RWPE2 (cell line): ENCODE measurements around the gene RUBCN.

Experiments
- ATAC-seq: fragments of 200-7000 bp; cut with Tn5 transposase; 3 replicates; pipeline ENCODE4 v1.9.1; 2021; ENCODE audit warnings: low read depth
- DNase-seq: peaks from one replicate; pipeline ENCODE4 v3.0.0-alpha.2; 2020; ENCODE audit warnings: low spot score
- H3K27ac ChIP-seq: fragments of 450-650 bp; 2 replicates; pipeline ENCODE4 v1.5.1; 2017; ENCODE audit warnings: mild to moderate bottlenecking; ENCODE audit not compliant: poor library complexity, severe bottlenecking
- H3K27me3 ChIP-seq: fragments of 250-450 bp; sonication (Bioruptor Pico); 2 replicates; pipeline ENCODE4 v1.5.1; 2021; ENCODE audit warnings: mild to moderate bottlenecking, moderate library complexity; ENCODE audit not compliant: insufficient read depth, poor library complexity, severe bottlenecking
- H3K36me3 ChIP-seq: fragments of 250-450 bp; sonication (Bioruptor Pico); 2 replicates; pipeline ENCODE4 v1.5.1; 2020; ENCODE audit warnings: low read depth, mild to moderate bottlenecking, moderate library complexity
- H3K4me1 ChIP-seq: fragments of 250-450 bp; sonication (Bioruptor Pico); 2 replicates; pipeline ENCODE4 v1.5.1; 2021; ENCODE audit warnings: mild to moderate bottlenecking, moderate library complexity; ENCODE audit not compliant: insufficient read depth, poor library complexity, severe bottlenecking
- H3K4me3 ChIP-seq: fragments of 250-450 bp; sonication (Bioruptor Pico); 2 replicates; pipeline ENCODE4 v1.5.1; 2021; ENCODE audit warnings: mild to moderate bottlenecking, moderate library complexity; ENCODE audit not compliant: severe bottlenecking
- H3K9me3 ChIP-seq: fragments of 250-450 bp; sonication (Bioruptor Pico); 2 replicates; pipeline ENCODE4 v1.5.1; 2021; ENCODE audit warnings: mild to moderate bottlenecking, moderate library complexity; ENCODE audit not compliant: severe bottlenecking
- TF ChIP-seq, protein P1 (sequence below): fragments of 450-650 bp; IDR thresholded peaks from one replicate; pipeline ENCODE4 v1.5.1; 2017; ENCODE audit warnings: mild to moderate bottlenecking, moderate library complexity; ENCODE audit not compliant: poor library complexity, severe bottlenecking

RUBCN gene

DNA sequence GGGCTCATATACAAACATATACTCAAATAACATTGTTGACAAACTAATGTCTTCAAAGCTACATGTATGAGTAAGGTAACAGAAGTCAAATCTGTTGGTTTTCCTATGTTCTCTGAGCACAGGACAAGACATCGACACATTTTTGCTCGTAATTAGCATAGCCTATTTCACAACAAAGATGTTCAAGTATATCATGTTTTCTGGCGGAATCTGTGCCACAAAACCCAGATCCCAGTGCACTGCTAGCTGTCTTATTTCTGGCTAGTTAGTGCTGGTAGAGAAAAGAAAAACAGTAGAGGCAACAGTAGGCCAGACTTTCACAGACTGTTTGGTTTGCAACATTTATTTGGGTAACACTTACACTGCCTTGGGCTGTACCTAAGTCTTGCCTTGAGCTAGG lies 51.2 kb downstream of the RUBCN start:
- H3K4me1 ChIP-seq, result no peaks in the 10 kb centered on the region
- no peak overlapping the region for H3K27ac ChIP-seq
- TF ChIP-seq, protein P1, sequence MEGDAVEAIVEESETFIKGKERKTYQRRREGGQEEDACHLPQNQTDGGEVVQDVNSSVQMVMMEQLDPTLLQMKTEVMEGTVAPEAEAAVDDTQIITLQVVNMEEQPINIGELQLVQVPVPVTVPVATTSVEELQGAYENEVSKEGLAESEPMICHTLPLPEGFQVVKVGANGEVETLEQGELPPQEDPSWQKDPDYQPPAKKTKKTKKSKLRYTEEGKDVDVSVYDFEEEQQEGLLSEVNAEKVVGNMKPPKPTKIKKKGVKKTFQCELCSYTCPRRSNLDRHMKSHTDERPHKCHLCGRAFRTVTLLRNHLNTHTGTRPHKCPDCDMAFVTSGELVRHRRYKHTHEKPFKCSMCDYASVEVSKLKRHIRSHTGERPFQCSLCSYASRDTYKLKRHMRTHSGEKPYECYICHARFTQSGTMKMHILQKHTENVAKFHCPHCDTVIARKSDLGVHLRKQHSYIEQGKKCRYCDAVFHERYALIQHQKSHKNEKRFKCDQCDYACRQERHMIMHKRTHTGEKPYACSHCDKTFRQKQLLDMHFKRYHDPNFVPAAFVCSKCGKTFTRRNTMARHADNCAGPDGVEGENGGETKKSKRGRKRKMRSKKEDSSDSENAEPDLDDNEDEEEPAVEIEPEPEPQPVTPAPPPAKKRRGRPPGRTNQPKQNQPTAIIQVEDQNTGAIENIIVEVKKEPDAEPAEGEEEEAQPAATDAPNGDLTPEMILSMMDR, result no peak
- H3K27me3 ChIP-seq, result no peaks in the 10 kb centered on the region
- no peak for ATAC-seq
- DNase-seq, result no peak
- H3K9me3 ChIP-seq, result no peaks in the 10 kb centered on the region
- H3K4me3 ChIP-seq, result no peak overlapping the region
- H3K36me3 ChIP-seq, result peaks cover 42% of the 10 kb centered on the region

DNA sequence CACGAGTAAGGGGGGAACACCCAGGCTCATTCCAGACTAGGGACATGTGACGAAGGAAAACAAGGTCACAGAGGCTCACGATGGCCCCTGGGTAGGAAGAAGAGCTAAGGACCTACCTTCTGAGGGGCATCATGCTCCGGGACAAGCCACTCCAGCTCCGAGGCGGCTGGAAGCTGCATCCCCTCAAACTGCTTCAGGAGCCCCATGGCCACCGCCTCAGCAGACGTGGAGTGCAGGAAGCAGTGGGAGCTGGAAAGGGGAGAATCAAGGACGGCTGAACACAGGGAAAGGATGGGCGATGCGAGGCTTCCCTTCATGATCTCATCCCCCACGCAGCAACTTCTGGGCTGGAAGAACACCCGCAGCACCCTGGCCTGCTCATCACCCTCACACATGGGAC lies 53.5 kb downstream of the RUBCN start:
- DNase-seq, result no peak
- Histone ChIP-seq H3K9me3 (no peaks in the 10 kb centered on the region), H3K27ac (no peak overlapping the region), H3K4me1 (no peaks in the 10 kb centered on the region), H3K36me3 (peaks cover 33% of the 10 kb centered on the region), H3K27me3 (no peaks in the 10 kb centered on the region), H3K4me3 (no peak overlapping the region)
- ATAC-seq, result no peak
- TF ChIP-seq, protein P1, result no peak

DNA sequence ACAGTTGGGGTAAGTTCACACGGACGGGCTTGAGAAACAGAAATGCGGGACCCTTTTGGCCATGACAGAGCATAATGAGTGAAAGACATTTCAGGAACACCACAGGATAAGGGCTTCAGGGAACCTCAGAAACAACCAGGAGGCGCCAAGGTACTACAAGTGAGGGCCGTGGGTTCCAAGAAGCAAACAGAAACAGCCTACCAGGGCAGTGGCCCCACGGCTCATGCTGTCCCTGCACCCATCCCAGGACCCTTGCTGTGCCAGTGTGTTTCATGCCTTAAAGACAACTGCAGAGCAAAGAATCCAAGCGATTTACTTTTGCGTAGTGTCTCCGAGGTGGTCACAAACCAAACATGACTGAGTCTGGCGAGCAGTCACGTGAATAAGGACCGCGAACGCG lies 54.0 kb downstream of the RUBCN start:
- Histone ChIP-seq H3K36me3 (peaks cover 33% of the 10 kb centered on the region), H3K4me3 (no peak overlapping the region), H3K4me1 (no peaks in the 10 kb centered on the region), H3K27me3 (no peaks in the 10 kb centered on the region), H3K27ac (no peak overlapping the region), H3K9me3 (no peaks in the 10 kb centered on the region)
- TF ChIP-seq, protein P1, result no peak
- ATAC-seq, result no peak
- DNase-seq, result no peak

DNA sequence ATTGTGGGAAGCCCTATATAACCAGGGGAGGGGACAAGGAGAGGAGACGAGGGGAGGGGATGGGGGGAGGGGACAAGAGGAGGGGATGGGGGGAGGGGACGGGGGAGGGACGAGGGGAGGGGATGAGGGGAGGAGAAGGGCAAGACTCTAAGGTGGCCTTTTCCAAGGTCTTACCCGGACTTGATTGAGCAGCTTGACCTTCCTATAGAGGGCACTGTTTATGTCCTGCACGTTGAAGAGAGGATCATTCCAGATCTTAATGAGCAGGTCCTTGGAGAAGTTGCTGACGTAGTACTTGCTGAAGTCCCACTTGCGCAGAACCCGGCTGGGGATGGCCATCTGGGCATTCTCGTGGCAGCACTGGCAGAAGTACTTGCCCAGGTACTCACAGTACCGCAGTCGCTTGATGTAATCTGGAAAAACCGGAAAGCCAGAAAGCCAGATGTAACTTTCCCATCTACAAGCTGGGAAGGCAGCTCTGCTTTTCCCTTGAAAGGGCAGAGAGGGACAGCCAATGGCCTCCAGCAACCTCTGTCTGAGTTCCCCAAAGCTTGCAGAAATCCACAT lies 55.7 kb downstream of the RUBCN start:
- H3K4me1 ChIP-seq, result no peaks in the 10 kb centered on the region
- no peak overlapping the region for H3K4me3 ChIP-seq
- H3K27ac ChIP-seq, result no peak overlapping the region
- TF ChIP-seq, protein P1, result no peak
- H3K9me3 ChIP-seq, result no peaks in the 10 kb centered on the region
- no peaks in the 10 kb centered on the region for H3K27me3 ChIP-seq
- peaks cover 45% of the 10 kb centered on the region for H3K36me3 ChIP-seq
- DNase-seq, result no peak
- no peak for ATAC-seq

DNA sequence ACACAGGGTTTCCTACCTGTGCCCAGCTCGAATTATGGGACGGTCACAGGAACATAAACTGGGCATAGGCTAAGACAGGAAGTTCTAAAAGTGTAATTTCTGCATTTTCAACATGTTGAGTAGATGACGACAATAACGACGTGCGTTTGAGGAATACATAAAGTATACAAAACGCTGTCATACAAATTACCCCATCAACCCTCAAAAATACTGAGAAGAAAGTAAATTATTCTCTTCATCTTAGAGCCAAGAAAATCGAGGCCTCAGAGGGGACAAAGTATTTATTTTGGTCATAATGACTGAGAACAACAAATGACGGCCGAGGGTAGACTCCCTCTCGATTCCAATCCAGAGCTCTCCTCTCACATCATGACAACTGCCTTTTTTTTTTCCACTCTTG lies 60.8 kb downstream of the RUBCN start:
- Histone ChIP-seq H3K36me3 (peaks cover 22% of the 10 kb centered on the region), H3K9me3 (no peaks in the 10 kb centered on the region), H3K27ac (no peak overlapping the region), H3K4me3 (no peak overlapping the region), H3K27me3 (no peaks in the 10 kb centered on the region), H3K4me1 (no peaks in the 10 kb centered on the region)
- TF ChIP-seq, protein P1, result no peak
- ATAC-seq (no peak), DNase-seq (no peak)
